K562 (cell line): Measurements from ENCODE around the gene SP2. TPM values are rescaled to one million over a fixed set of nuclear protein-coding genes. Genes with fewer than 3 reads are reported as not detected.

Experiments
- C11orf30 ChIP-seq: fragments of 450-650 bp; IDR thresholded peaks from 2 replicates; pipeline ENCODE4 v1.6.1; 2016; ENCODE audit warnings: low read depth, mild to moderate bottlenecking
- CEBPG ChIP-seq, 3 experiments: fragments of 200-800 bp in 1 of 3; sonication (Bioruptor generic) in 1 of 3; sonication (generic) in 1 of 3; formaldehyde crosslinking in 1 of 3; IDR thresholded peaks in 2 of 3; conservative IDR thresholded peaks in 1 of 3; 2 replicates each; pipeline versions ENCODE4 v1.6.1 to v1.8.0; 2016 to 2022; ENCODE audit warnings: missing compliant biosample characterization in 2 of 3, missing genetic modification characterization in 2 of 3, mild to moderate bottlenecking in 1 of 3, missing genetic modification reagents in 1 of 3
- DMBX1 ChIP-seq: fragments of 250-450 bp; sonication (Bioruptor Pico); IDR thresholded peaks from 2 replicates; pipeline ENCODE4 v1.8.0; 2022; ENCODE audit warnings: inconsistent platforms, mild to moderate bottlenecking, moderate library complexity, borderline replicate concordance
- ELF4 ChIP-seq: fragments of 450-650 bp; formaldehyde crosslinking; IDR thresholded peaks from 2 replicates; pipeline ENCODE4 v1.4.0; 2022; ENCODE audit warnings: missing genetic modification characterization
- HMG20A ChIP-seq: fragments of 450-650 bp; formaldehyde crosslinking; conservative IDR thresholded peaks from 2 replicates; pipeline ENCODE4 v1.4.0; 2020; ENCODE audit warnings: mild to moderate bottlenecking, mixed read lengths
- HMGN3 ChIP-seq: IDR thresholded peaks from 2 replicates; pipeline ENCODE4 v1.6.1; 2011; ENCODE audit warnings: borderline replicate concordance, low read depth, mild to moderate bottlenecking, mixed read lengths, low read length; ENCODE audit not compliant: insufficient read length; ENCODE audit errors: extremely low read depth
- JUN ChIP-seq, 2 experiments: sonication (generic) in 1 of 2; formaldehyde crosslinking in 1 of 2; IDR thresholded peaks; 2 replicates each; pipeline versions ENCODE4 v1.6.1 to v1.8.0; 2012 to 2022; ENCODE audit warnings: borderline replicate concordance in 2 of 2, mild to moderate bottlenecking in 2 of 2, improper control_type of control experiment in 1 of 2, low read depth in 1 of 2, low read length in 1 of 2, missing genetic modification reagents in 1 of 2
- L3MBTL2 ChIP-seq: fragments of 450-650 bp; IDR thresholded peaks from 2 replicates; pipeline ENCODE4 v1.6.1; 2016; ENCODE audit warnings: mild to moderate bottlenecking, moderate library complexity
- NEUROD1 ChIP-seq: fragments of 150-350 bp; IDR thresholded peaks from 2 replicates; pipeline ENCODE4 v1.6.1; 2014; ENCODE audit warnings: borderline replicate concordance, low read length, low read depth; ENCODE audit not compliant: partially characterized antibody
- NR2C1 ChIP-seq, 2 experiments: fragments of 450-650 bp; IDR thresholded peaks; 2 replicates each; pipeline ENCODE4 v1.6.1; 2017; ENCODE audit warnings: mild to moderate bottlenecking in 2 of 2, antibody characterized with exemption in 1 of 2, inconsistent platforms in 1 of 2, missing compliant biosample characterization in 1 of 2, missing genetic modification characterization in 1 of 2
- PHF20 ChIP-seq: fragments of 450-650 bp; IDR thresholded peaks from 2 replicates; pipeline ENCODE4 v1.6.1; 2018; ENCODE audit not compliant: partially characterized antibody
- POLR2AphosphoS5 ChIP-seq: IDR thresholded peaks from 2 replicates; pipeline ENCODE4 v1.6.1; 2011; ENCODE audit warnings: mild to moderate bottlenecking, low read depth, low read length, moderate library complexity; ENCODE audit not compliant: control insufficient read depth, insufficient read depth
- RAD51 ChIP-seq: fragments of 450-650 bp; IDR thresholded peaks from 2 replicates; pipeline ENCODE4 v1.7.1; 2016; ENCODE audit warnings: low read depth, mild to moderate bottlenecking, borderline replicate concordance
- RBM14 ChIP-seq: fragments of 200-400 bp; formaldehyde crosslinking; IDR thresholded peaks from 2 replicates; pipeline ENCODE4 v1.6.1; 2018; ENCODE audit warnings: low read depth, mild to moderate bottlenecking, low read length, moderate library complexity, borderline replicate concordance; ENCODE audit not compliant: insufficient read depth
- RFX5 ChIP-seq: IDR thresholded peaks from 2 replicates; pipeline ENCODE4 v1.6.1; 2011; ENCODE audit warnings: low read depth, mild to moderate bottlenecking, improper control_type of control experiment, low read length
- TARDBP ChIP-seq: fragments of 450-650 bp; IDR thresholded peaks from 2 replicates; pipeline ENCODE4 v1.6.1; 2016
- TRIM24 ChIP-seq, 2 experiments: fragments of 450-650 bp; IDR thresholded peaks; 2 replicates each; pipeline ENCODE4 v1.6.1; 2016
- polyA plus RNA-seq, 8 experiments: library from polyadenylated mRNA; depleted of rRNA in 4 of 8; stranded (reverse) in 5 of 8; unstranded in 3 of 8; fragments of >200 nt; fragmentation: Nextera tagmentation in 2 of 8; fragmentation: Illumina TruSeq in 1 of 8; extraction: Ambion mirVana in 2 of 8; extraction: Trizol in 1 of 8; gene quantifications; 2 replicates each; pipeline versions ENCODE4 v1.2.1 to v1.2.3, GENCODE V29; 2011 to 2014; ENCODE audit warnings: inconsistent platforms in 1 of 8, missing spikeins in 1 of 8
- total RNA-seq, 7 experiments: library from RNA; depleted of rRNA in 6 of 7; stranded (reverse); fragments of >200 nt in 6 of 7; fragmentation: Illumina TruSeq in 2 of 7; extraction: Trizol in 2 of 7; gene quantifications; 2 replicates each; pipeline versions ENCODE4 v1.2.1 to v1.2.3, GENCODE V29; 2011 to 2021; ENCODE audit warnings: low replicate concordance in 1 of 7
- TF ChIP-seq, protein P1 (sequence below): sonication (generic); formaldehyde crosslinking; IDR thresholded peaks from 2 replicates; pipeline ENCODE4 v1.8.1; 2023; ENCODE audit warnings: mild to moderate bottlenecking, missing genetic modification reagents
- TF ChIP-seq, protein P2 (sequence below): fragments of 450-650 bp; formaldehyde crosslinking; IDR thresholded peaks from 2 replicates; pipeline ENCODE4 v1.4.0; 2020; ENCODE audit warnings: mild to moderate bottlenecking, moderate library complexity

SP2 gene
- total and polyA plus RNA-seq, 9 of the 15 experiments (the other 6 are each of a cell fraction or from before 2014, with no cell fraction given), result 0.77 to 22.3 (median 2.3) TPM

DNA sequence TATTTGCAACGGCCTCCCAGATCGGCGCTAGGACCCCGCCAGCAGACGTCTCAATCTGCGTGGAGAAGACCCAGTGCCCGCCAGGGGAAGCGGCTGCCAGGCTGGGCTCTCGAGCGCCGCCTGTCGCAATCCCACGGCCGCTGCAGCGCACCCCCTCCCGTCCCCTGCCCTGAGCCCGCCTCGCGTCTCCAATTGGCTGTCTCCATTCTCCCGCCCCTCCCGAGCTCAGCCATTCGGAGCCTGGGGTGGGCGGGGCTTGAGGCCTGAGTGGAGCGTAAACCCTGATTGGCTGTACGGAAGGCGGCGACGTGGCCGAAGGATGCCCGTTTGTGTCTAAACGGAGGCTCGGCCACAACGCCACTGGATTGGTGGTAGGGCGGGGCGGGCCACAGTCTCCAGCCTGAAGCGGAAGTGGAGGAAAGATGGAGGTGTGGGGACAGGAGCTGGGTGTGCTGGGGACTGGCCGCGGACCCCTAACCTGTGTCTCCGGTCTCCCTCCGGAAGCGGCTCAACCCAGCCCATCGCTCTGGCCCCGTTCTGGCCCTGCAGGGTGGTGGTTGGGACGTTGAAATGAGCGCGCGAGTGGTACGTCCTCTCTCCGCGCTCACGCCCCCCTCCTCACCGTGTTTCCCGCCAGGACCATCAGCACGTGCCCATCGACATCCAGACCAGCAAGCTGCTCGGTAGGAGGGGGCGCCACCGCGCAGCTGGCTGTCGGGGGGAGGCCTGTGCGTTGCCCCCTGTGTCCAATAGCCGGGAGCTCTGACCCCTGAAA is 74.9 kb downstream of the SP2 start, which contains the start of gene CDK5RAP3 (continued):
- TF ChIP-seq, protein P1, sequence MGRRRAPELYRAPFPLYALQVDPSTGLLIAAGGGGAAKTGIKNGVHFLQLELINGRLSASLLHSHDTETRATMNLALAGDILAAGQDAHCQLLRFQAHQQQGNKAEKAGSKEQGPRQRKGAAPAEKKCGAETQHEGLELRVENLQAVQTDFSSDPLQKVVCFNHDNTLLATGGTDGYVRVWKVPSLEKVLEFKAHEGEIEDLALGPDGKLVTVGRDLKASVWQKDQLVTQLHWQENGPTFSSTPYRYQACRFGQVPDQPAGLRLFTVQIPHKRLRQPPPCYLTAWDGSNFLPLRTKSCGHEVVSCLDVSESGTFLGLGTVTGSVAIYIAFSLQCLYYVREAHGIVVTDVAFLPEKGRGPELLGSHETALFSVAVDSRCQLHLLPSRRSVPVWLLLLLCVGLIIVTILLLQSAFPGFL (CRISPR knock-in tag), result no peak
- peak; percentile 91 for TF ChIP-seq PHF20
- peak; percentile 68 for TF ChIP-seq POLR2AphosphoS5
- TF ChIP-seq L3MBTL2, result peak; percentile 100
- TF ChIP-seq RBM14, result 0 out of 2 replicates have a peak, but pooled peaks have one; percentile 59
- no peak for TF ChIP-seq NR2C1 (IDR thresholded peaks at IDR 0.05)
- TF ChIP-seq NR2C1 (tag; IDR thresholded peaks at IDR 0.05), result 0 out of 2 replicates have a peak, but pooled peaks have one; percentile 48
- peak; percentile 60; the same call in 1 of the 2 replicates for TF ChIP-seq TARDBP
- no peak for TF ChIP-seq HMG20A (CRISPR knock-in tag)
- TF ChIP-seq CEBPG (CRISPR knock-in tag; IDR thresholded peaks at IDR 0.05), result peak; percentile 63; the same call in 1 of the 2 replicates
- peak; percentile 14 to 53; a peak in 2 of 4 replicates for TF ChIP-seq CEBPG (tag; conservative IDR thresholded peaks at IDR 0.05 in 1 of 2, IDR thresholded peaks at IDR 0.05 in 1 of 2)
- peak; percentile 88 for TF ChIP-seq ELF4 (CRISPR knock-in tag)
- TF ChIP-seq C11orf30, result peak; percentile 57
- 0 out of 2 replicates have a peak, but pooled peaks have one; percentile 52 for TF ChIP-seq DMBX1 (CRISPR knock-in tag)
- no peak for TF ChIP-seq JUN (IDR thresholded peaks at IDR 0.05; ENCODE audit: borderline replicate concordance, low read depth, low read length)
- peak; percentile 93 for TF ChIP-seq JUN (CRISPR knock-in tag; IDR thresholded peaks at IDR 0.05; ENCODE audit: borderline replicate concordance)
- TF ChIP-seq NEUROD1, result peak; percentile 83
- TF ChIP-seq RFX5, result no peak
- TF ChIP-seq RAD51, result peak; percentile 26; the same call in 1 of the 2 replicates
- TF ChIP-seq TRIM24 (IDR thresholded peaks at IDR 0.05), result peak in 1 of 2 experiments; percentile 55; a peak in 1 of 4 replicates
- TF ChIP-seq HMGN3, result peak; percentile 18
- TF ChIP-seq, protein P2, sequence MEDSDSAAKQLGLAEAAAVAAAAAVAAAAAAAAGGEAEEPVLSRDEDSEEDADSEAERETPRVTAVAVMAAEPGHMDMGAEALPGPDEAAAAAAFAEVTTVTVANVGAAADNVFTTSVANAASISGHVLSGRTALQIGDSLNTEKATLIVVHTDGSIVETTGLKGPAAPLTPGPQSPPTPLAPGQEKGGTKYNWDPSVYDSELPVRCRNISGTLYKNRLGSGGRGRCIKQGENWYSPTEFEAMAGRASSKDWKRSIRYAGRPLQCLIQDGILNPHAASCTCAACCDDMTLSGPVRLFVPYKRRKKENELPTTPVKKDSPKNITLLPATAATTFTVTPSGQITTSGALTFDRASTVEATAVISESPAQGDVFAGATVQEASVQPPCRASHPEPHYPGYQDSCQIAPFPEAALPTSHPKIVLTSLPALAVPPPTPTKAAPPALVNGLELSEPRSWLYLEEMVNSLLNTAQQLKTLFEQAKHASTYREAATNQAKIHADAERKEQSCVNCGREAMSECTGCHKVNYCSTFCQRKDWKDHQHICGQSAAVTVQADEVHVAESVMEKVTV, result peak; percentile 56
